Brain microvascular endothelial cell (primary cell): ENCODE measurements around the gene HPN.

Experiments
- DNase-seq: peaks from one replicate; pipeline ENCODE4 v3.0.0-alpha.2; 2020
- H3K27ac ChIP-seq: fragments of 250-450 bp; sonication (Bioruptor Pico); 2 replicates; pipeline ENCODE4 v1.5.1; 2020; ENCODE audit warnings: mild to moderate bottlenecking, moderate library complexity
- H3K27me3 ChIP-seq: fragments of 250-450 bp; sonication (Bioruptor Pico); replicated peaks from 2 replicates; pipeline ENCODE4 v1.5.1; 2020; ENCODE audit warnings: mild to moderate bottlenecking
- H3K36me3 ChIP-seq: fragments of 250-450 bp; sonication (Bioruptor Pico); replicated peaks from 2 replicates; pipeline ENCODE4 v1.5.1; 2020; ENCODE audit warnings: mild to moderate bottlenecking
- H3K4me3 ChIP-seq: 2 replicates; pipeline ENCODE4 v1.5.1; 2011; ENCODE audit warnings: low read depth, mild to moderate bottlenecking, control low read depth, low read length, moderate library complexity
- in situ Hi-C: cut with HindIII; loops from 2 replicates; pipeline ENCODE4 v1.10.0; 2017; ENCODE audit warnings: low sequenced_read_pairs, low pct_ligation_motif_present
- TF ChIP-seq, protein P1 (sequence below): IDR thresholded peaks from 2 replicates; pipeline ENCODE4 v1.5.1; 2011; ENCODE audit warnings: low read depth, mild to moderate bottlenecking, moderate library complexity, low read length, control low read depth, inconsistent platforms; ENCODE audit errors: missing control alignments

Gene HPN

DNA sequence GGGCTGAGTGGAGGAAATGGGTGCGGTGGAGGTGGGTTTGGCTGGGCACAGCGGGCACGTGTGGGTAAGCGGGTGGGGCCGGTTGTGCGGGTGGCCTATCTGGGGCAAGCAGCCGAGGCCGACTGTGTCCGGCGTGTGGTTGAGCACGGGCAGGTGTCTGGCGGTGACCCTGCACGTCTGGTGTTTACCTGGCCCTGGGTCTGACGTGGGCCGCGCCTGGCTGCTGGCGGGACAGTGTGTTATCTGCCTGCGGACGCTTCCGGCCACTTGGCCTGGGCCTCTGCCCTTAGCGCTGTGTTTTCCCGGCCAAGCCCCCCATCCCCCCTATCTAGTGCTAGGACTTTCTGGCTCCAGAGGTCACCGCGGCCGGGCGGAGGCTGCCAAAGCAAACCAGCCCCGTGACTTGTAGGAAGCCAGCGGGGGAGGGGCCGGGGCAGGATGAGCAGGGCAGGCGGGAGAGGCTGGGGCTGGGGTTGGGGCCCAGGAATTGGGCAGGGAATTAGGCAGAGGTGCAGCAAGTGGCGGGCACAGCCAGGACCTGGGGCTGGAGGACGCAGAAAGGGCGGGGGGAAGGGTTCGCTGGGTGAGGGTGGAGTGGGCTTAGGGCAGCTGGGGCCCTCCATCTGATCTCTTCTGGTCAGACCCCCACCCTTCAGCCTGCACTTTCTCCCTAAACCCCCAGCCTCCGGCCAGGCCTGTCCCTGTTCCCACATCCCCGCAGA lies 534 bp upstream of the HPN start:
- no peak overlapping the region for H3K27ac ChIP-seq
- no peaks in the 10 kb centered on the region for H3K27me3 ChIP-seq
- H3K4me3 ChIP-seq, result no peak overlapping the region
- no peaks in the 10 kb centered on the region for H3K36me3 ChIP-seq
- DNase-seq, result no peak
- in situ Hi-C loops, result no loop called here
- TF ChIP-seq, protein P1, sequence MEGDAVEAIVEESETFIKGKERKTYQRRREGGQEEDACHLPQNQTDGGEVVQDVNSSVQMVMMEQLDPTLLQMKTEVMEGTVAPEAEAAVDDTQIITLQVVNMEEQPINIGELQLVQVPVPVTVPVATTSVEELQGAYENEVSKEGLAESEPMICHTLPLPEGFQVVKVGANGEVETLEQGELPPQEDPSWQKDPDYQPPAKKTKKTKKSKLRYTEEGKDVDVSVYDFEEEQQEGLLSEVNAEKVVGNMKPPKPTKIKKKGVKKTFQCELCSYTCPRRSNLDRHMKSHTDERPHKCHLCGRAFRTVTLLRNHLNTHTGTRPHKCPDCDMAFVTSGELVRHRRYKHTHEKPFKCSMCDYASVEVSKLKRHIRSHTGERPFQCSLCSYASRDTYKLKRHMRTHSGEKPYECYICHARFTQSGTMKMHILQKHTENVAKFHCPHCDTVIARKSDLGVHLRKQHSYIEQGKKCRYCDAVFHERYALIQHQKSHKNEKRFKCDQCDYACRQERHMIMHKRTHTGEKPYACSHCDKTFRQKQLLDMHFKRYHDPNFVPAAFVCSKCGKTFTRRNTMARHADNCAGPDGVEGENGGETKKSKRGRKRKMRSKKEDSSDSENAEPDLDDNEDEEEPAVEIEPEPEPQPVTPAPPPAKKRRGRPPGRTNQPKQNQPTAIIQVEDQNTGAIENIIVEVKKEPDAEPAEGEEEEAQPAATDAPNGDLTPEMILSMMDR, result no peak

DNA sequence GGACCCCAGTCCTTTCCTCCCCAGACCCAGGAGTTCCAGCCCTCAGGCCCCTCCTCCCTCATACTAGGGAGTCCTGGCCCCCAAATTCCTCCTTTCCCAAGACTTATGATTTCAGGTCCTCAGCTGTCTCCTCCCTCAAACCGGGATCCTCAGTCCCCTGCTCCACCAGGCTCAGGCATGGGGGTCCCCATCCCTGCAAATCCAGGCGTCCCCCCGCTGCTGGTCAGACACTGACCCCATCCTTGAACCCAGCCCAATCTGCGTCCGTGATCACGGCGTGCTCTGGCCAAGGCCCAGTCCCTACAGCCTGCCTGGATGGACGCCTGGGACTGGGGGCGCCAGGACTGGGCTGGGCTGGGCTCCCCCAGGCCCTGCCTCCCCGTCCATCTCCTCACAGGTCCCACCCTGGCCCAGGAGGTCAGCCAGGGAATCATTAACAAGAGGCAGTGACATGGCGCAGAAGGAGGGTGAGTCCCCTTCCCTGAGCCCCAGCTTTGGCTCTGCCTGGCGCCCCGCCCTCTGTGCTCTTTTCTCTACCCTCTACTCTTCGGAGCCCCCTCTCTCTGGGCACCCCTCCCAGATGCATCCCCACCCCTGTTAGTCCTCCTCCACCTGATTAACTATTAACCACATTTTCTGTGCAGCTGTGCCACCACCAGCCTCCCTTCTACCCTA lies 672 bp downstream of the HPN start:
- H3K4me3 ChIP-seq, result no peak overlapping the region
- H3K36me3 ChIP-seq, result no peaks in the 10 kb centered on the region
- H3K27me3 ChIP-seq, result no peaks in the 10 kb centered on the region
- no peak for DNase-seq
- TF ChIP-seq, protein P1, result no peak
- in situ Hi-C loops, result no loop called here
- H3K27ac ChIP-seq, result no peak overlapping the region

DNA sequence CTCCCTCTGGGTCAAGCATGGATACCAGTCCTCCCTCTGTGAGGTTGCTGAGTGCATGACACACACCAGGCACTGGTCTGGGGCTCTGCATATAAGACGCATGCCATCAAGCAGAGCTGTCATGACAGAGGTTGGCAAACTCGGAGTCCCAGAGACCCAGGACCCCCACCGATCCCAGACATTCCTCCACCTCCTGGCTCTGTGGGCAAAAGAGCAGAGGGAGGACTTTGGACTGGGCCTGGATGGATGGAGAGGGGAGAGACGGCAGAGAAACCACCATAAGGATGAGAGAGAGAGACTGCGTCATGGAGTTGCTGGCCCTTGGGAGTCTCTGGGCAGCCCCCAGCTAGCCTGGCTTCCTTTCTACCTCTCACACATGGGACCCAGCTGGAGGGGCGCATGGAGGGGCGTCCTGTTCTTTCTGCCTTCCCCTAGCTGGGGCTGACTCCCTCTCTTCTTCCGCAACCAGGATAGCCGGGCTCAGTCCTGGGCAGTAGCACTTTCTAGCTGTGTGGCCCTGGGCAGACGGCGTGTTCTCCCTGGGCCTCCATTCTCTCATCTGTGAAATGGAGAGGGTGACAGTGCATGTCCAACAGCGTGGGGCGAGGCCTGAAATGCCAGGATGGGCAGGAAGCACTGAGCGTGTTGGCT lies 1.6 kb downstream of the HPN start:
- Histone ChIP-seq H3K27ac (no peak overlapping the region), H3K4me3 (no peak overlapping the region), H3K27me3 (no peaks in the 10 kb centered on the region), H3K36me3 (no peaks in the 10 kb centered on the region)
- TF ChIP-seq, protein P1, result no peak
- no peak for DNase-seq
- in situ Hi-C loops, result no loop called here

DNA sequence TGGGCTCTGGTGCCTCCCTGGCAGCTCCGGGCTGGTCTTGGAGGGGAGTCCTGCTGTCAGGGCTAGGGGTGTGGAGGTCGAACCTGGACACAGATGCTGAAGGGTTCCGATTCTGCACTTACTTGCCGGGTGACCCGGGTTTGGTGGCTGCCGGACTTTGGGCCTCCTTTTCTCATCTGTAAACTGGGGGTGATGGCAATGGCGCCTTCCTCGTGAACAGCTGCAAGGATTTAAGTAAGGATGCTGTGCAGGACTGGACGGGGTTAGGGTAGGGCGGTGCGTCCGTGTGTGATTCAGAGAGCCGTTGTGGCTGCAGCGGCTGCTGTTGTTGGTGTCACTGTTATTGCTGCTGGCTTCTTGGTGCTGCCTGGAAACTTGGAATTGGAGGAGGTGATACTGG lies 2.4 kb downstream of the HPN start:
- TF ChIP-seq, protein P1, result no peak
- no peak overlapping the region for H3K4me3 ChIP-seq
- no peaks in the 10 kb centered on the region for H3K27me3 ChIP-seq
- no peaks in the 10 kb centered on the region for H3K36me3 ChIP-seq
- H3K27ac ChIP-seq, result no peak overlapping the region
- in situ Hi-C loops, result no loop called here
- no peak for DNase-seq

DNA sequence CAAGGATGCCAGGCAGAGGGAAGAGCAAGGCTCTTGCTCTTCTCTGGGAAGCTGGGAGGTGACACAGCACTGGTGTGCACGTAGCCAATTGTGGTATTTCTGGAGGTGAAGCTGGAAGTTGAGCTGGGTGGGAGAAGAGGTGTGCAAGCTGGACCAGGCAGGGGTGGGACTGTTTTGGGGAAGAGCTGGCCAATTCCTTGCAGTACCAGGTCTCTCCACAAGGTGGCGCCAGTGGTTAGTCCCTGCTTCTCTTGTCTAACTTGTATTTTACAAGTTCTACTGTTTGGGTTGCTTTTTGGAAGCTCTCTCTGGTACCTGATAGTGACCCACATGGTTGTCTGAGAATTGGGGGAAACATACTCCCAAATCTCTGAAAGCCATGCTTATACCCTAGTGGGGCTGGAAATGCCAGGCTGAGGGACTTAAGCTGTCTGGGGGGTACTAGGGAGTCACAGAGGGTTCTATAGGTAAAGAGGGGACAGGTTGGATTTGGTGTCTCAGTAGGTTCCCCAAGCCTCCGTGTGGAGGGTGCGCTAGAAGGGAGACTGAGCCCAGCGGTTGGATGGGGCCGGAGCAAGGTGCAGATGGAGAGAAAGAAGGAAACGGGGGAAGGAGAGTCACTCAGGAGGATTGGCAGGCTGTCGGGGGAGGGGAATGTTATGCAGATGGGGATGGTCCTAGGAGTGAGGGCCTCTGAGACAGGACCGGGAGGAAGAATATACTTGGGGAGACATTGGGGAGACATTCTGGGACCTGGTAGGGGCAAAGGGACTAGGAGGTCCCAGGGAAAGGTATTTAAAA lies 3.0 kb downstream of the HPN start:
- in situ Hi-C loops, result no loop called here
- TF ChIP-seq, protein P1, result peak; percentile 99
- no peaks in the 10 kb centered on the region for H3K27me3 ChIP-seq
- H3K36me3 ChIP-seq, result no peaks in the 10 kb centered on the region
- DNase-seq, result no peak
- H3K27ac ChIP-seq, result no peak overlapping the region
- H3K4me3 ChIP-seq, result no peak overlapping the region
